Inflammatory macrophage treated with lipopolysaccharide for 1 hour (primary cell): ENCODE data around the gene KIAA1671.

Source experiments
- DNase-seq, 2 donors: peaks; one replicate each; pipeline ENCODE4 v3.0.0-alpha.2; 2020 to 2022

The KIAA1671 gene

GRCh38 chr22:25069758-25070481 lies 117.4 kb downstream of the KIAA1671 start:
- no peak for DNase-seq

GRCh38 chr22:25070956-25071355 lies 118.4 kb downstream of the KIAA1671 start:
- DNase-seq = peak; percentile 34 to 66

GRCh38 chr22:25071720-25072119 lies 119.2 kb downstream of the KIAA1671 start:
- no peak for DNase-seq

GRCh38 chr22:25072406-25072805 lies 119.9 kb downstream of the KIAA1671 start:
- DNase-seq = no peak

- DNase-seq = no peak
Measured at GRCh38 chr22:25076336-25076735, 123.8 kb downstream of the KIAA1671 start.

- no peak for DNase-seq
Measured at GRCh38 chr22:25077056-25077455, 124.5 kb downstream of the KIAA1671 start.

- no peak for DNase-seq
Measured at GRCh38 chr22:25077964-25078363, 125.4 kb downstream of the KIAA1671 start.

GRCh38 chr22:25078591-25078990 lies 126.1 kb downstream of the KIAA1671 start:
- DNase-seq = no peak

- DNase-seq = no peak
Measured at GRCh38 chr22:25080855-25081254, 128.3 kb downstream of the KIAA1671 start.

- DNase-seq = peak in 1 of 2 donors; percentile 5
Measured at GRCh38 chr22:25081409-25081824, 128.9 kb downstream of the KIAA1671 start.

- no peak for DNase-seq
Measured at GRCh38 chr22:25082096-25082495, 129.6 kb downstream of the KIAA1671 start.

GRCh38 chr22:25083056-25083806 lies 130.7 kb downstream of the KIAA1671 start:
- no peak for DNase-seq

GRCh38 chr22:25083807-25084200 lies 131.3 kb downstream of the KIAA1671 start:
- DNase-seq = no peak

GRCh38 chr22:25084405-25085107 lies 132.0 kb downstream of the KIAA1671 start:
- no peak for DNase-seq

GRCh38 chr22:25085156-25085555 lies 132.6 kb downstream of the KIAA1671 start:
- DNase-seq = no peak

GRCh38 chr22:25085930-25086901 lies 133.7 kb downstream of the KIAA1671 start:
- DNase-seq = no peak

GRCh38 chr22:25086902-25087282 lies 134.4 kb downstream of the KIAA1671 start:
- no peak for DNase-seq

- DNase-seq = no peak
Measured at GRCh38 chr22:25090225-25090890, 137.8 kb downstream of the KIAA1671 start.

- no peak for DNase-seq
Measured at GRCh38 chr22:25091458-25091857, 138.9 kb downstream of the KIAA1671 start.

- no peak for DNase-seq
Measured at GRCh38 chr22:25092119-25092518, 139.6 kb downstream of the KIAA1671 start.

- DNase-seq = no peak
Measured at GRCh38 chr22:25094579-25094978, 142.1 kb downstream of the KIAA1671 start.

GRCh38 chr22:25095869-25096268 lies 143.4 kb downstream of the KIAA1671 start:
- DNase-seq = no peak
